Small intestine (tissue), 7 donors: ENCODE results near the gene VWA8. TPM values are rescaled to one million over a fixed set of nuclear protein-coding genes. Genes with fewer than 3 reads are reported as not detected.
"Not testable (repeated sequence)": the region's sequence is repeated elsewhere in the genome, so short reads cannot be mapped to it uniquely, and the experiment has no call there.

Experiments
- DNase-seq, 2 donors: peaks; one replicate each; pipeline versions ENCODE4 v3.0.0 to v3.0.0-alpha.2; 2013
- FAIRE-seq: peaks from 2 replicates; lab custom pipeline; 2012; peaks lifted over from hg19 to GRCh38; lab: Jason Lieb, UNC
- H3K27ac ChIP-seq, 3 donors: one replicate each; pipeline ENCODE4 v1.5.1; 2013; ENCODE audit warnings: low read length in 2 of 3, mild to moderate bottlenecking in 2 of 3, control low read depth in 1 of 3, inconsistent platforms in 1 of 3, low read depth in 1 of 3, moderate library complexity in 1 of 3
- H3K27me3 ChIP-seq, 3 donors: one replicate each; pipeline ENCODE4 v1.6.1; 2013; ENCODE audit warnings: low read length in 3 of 3, inconsistent platforms in 1 of 3; ENCODE audit not compliant: control insufficient read depth in 3 of 3, insufficient read depth in 3 of 3
- H3K36me3 ChIP-seq, 3 donors: one replicate each; pipeline ENCODE4 v1.6.1; 2013; ENCODE audit warnings: low read length in 3 of 3, inconsistent platforms in 1 of 3, low read depth in 1 of 3, mild to moderate bottlenecking in 1 of 3, moderate library complexity in 1 of 3; ENCODE audit not compliant: control insufficient read depth in 3 of 3, insufficient read depth in 2 of 3
- H3K4me1 ChIP-seq, 3 donors: one replicate each; pipeline ENCODE4 v1.6.1; 2013; ENCODE audit warnings: low read length in 2 of 3, inconsistent platforms in 1 of 3, low read depth in 1 of 3, mild to moderate bottlenecking in 1 of 3, moderate library complexity in 1 of 3; ENCODE audit not compliant: control insufficient read depth in 3 of 3, insufficient read depth in 2 of 3
- H3K4me3 ChIP-seq, 3 donors: one replicate each; pipeline ENCODE4 v1.5.1; 2013; ENCODE audit warnings: low read length in 3 of 3, control low read depth in 1 of 3, inconsistent platforms in 1 of 3, low read depth in 1 of 3, mild to moderate bottlenecking in 1 of 3, moderate library complexity in 1 of 3
- H3K9me3 ChIP-seq, 2 donors: one replicate each; pipeline ENCODE4 v1.6.1; 2013; ENCODE audit warnings: low read depth in 1 of 2, low read length in 1 of 2; ENCODE audit not compliant: control insufficient read depth in 2 of 2, insufficient read depth in 1 of 2
- WGBS, 3 donors: extraction: QIAGEN DNeasy Blood & Tissue Kit; methylation state at CpG; one replicate each; pipeline ENCODE4 v1.1.7; 2013; 5-methylcytosine and 5-hydroxymethylcytosine counted together
- polyA plus RNA-seq, 4 donors: library from polyadenylated mRNA; stranded (reverse) in 3 of 4; unstranded in 1 of 4; fragments of 200-250 nt in 3 of 4; fragments of 120-200 nt in 1 of 4; gene quantifications; one replicate each; pipeline versions ENCODE4 v1.2.1 to v1.2.3, GENCODE V29; 2013
- donor health status: healthy with polysubstance abuse.
- donor health status: control.
- donor health status: control.
- donor health status: Bipolar disorder and iron deficiency.
- donor health status: healthy.

Gene VWA8
- polyA plus RNA-seq, 4 donors: 3.8 to 11.5 (median 6.0) TPM

- Histone ChIP-seq H3K27ac (no peak overlapping the region), H3K9me3 (no peaks in the 10 kb centered on the region), H3K4me1 (peaks cover 0 to 2% (median 0%) of the 10 kb centered on the region in 3 donors), H3K4me3 (no peak overlapping the region), H3K36me3 (no peaks in the 10 kb centered on the region), H3K27me3 (no peaks in the 10 kb centered on the region)
- WGBS, 3 donors: 73 to 89% (median 85%) methylated on average over 1 of the region's 1 CpG
- DNase-seq: no peak
- no peak for FAIRE-seq
These were observed 43.3 kb downstream of the VWA8 start for GRCh38 chr13:41917641-41918040.

DNA sequence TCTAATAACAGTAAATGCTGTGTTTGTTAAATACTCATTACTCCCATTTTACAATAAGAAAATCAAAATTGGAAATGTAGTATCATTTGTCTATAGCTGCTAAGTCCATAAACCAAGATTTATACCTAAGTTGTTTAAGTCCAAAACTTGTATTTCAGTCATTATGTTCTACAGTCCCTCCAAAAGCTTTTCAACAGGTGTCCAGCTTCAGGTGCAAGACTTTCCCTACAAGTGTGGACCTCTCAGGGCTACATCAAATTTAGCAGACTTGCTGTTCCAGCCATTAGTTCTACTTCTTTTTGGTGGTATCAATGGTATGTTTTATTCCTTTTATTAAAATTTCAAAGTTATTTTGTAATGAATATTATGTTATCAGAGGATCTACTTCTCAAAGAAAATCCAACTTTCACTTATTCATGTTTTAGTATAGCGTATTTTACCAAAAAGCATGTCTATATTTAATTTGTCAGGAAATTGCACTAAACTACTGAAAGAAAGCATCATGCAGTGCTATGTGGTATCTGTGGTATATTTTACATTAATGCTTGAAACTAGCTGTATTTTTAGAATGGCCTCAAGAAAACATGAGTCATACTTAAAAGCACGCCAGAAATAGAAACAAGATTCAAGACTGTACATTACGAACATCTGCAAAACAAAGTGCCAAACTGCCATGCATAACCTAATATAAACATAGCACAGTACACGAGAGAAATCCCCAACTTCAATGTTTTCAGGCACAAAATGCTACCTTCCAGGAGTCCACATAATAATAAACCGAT lies 44.5 kb downstream of the VWA8 start:
- Histone ChIP-seq H3K4me1 (peaks cover 0 to 2% (median 0%) of the 10 kb centered on the region in 3 donors), H3K36me3 (no peaks in the 10 kb centered on the region), H3K4me3 (no peak overlapping the region), H3K27ac (no peak overlapping the region), H3K27me3 (no peaks in the 10 kb centered on the region), H3K9me3 (no peaks in the 10 kb centered on the region)
- 50 to 82% (median 63%) methylated on average over 5 of the region's 5 CpGs for WGBS, 3 donors
- FAIRE-seq (no peak), DNase-seq (peak in 1 of 2 donors; percentile 18)

GRCh38 chr13:41915081-41915480 lies 45.8 kb downstream of the VWA8 start:
- Histone ChIP-seq H3K4me3 (no peak overlapping the region), H3K36me3 (no peaks in the 10 kb centered on the region), H3K4me1 (peaks cover 0 to 2% (median 0%) of the 10 kb centered on the region in 3 donors), H3K27me3 (no peaks in the 10 kb centered on the region), H3K9me3 (no peaks in the 10 kb centered on the region), H3K27ac (no peak overlapping the region)
- DNase-seq (no peak), FAIRE-seq (no peak)

GRCh38 chr13:41914552-41914951 lies 46.4 kb downstream of the VWA8 start:
- DNase-seq (no peak), FAIRE-seq (no peak)
- no peaks in the 10 kb centered on the region for H3K9me3 ChIP-seq
- no peak overlapping the region for H3K27ac ChIP-seq
- no peak overlapping the region for H3K4me3 ChIP-seq
- H3K27me3 ChIP-seq: no peaks in the 10 kb centered on the region
- peaks cover 0 to 2% (median 0%) of the 10 kb centered on the region in 3 donors for H3K4me1 ChIP-seq
- no peaks in the 10 kb centered on the region for H3K36me3 ChIP-seq

DNA sequence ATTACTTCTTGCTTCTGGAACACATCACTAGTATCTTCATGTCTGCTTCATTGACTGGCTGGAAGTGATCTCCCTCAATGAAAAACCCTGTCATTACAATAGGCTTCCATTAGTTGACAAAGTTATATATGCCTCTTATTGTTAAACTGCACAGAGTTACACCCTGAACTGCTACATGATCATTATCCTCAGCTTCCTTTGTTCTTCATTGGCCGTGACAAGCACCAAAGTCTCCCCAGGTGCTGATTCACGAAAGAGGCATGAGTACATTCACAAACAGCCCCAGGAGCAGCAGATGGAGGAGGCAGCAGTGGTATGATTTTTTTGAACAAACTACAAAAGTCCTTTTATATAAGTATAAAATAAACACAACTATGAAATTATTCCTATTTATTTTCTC lies 51.4 kb downstream of the VWA8 start:
- 90 to 98% (median 95%) methylated on average over 2 of the region's 2 CpGs for WGBS, 3 donors
- H3K27ac ChIP-seq: no peak overlapping the region
- H3K4me1 ChIP-seq: no peaks in the 10 kb centered on the region
- H3K27me3 ChIP-seq: no peaks in the 10 kb centered on the region
- FAIRE-seq (no peak), DNase-seq (no peak)
- H3K9me3 ChIP-seq: no peaks in the 10 kb centered on the region
- peaks cover 2% of the 10 kb centered on the region in 3 donors for H3K36me3 ChIP-seq
- no peak overlapping the region for H3K4me3 ChIP-seq

DNA sequence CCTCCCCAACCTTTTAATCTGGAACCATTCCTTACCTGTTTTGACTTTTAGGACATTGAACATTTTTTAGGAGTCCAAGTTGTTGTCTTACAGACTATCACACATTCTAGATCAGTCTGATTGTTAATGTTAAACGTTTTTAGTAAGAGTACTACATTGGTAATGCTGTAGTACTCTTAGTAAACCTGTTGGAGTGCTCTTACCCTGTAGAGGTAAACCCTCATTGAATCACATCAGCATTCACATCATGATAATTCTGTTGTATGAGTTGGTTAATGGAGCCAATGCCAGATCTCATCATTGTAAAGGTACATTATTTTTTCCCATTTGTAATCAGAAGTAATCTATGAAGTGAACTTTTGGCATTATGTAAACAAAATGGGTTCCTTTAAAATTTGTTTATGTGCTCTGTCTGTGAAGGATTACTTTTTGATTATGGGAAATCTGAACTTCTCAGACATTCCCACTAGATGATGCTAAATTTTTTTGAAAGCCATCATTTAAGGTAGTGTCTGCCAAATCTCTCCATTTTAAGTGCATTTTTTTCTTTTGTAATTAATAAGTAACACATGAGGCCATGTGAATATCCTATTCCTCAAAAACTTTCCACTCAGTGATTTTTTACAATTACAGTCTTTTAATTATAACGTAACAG lies 55.2 kb downstream of the VWA8 start:
- H3K36me3 ChIP-seq: peaks cover 2% of the 10 kb centered on the region in 3 donors
- H3K27ac ChIP-seq: no peak overlapping the region
- WGBS, 3 donors: 50 to 53% (median 51%) methylated on average over 2 of the region's 2 CpGs
- DNase-seq: peak; percentile 21 to 49
- no peaks in the 10 kb centered on the region for H3K27me3 ChIP-seq
- no peak overlapping the region for H3K4me3 ChIP-seq
- no peaks in the 10 kb centered on the region for H3K4me1 ChIP-seq
- FAIRE-seq: peak; percentile 49
- no peaks in the 10 kb centered on the region for H3K9me3 ChIP-seq

DNA sequence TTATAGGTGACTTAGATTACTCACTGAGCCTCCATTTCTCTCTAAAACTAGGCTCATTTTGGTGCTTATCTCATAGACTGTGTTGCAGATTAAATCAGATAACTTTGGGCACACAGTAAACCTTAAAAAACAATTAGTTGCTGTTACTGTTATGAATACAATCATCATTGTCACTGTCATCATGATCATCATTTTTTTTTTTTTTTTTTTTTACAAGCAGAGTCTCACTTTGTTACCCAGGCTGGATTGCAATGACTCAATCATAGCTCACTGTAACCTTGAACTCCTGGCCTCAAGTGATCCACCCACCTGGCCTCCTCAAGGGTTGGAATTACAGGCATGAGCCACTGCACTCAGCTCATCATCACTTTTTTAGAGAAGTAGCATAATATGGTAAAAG lies 60.0 kb downstream of the VWA8 start:
- no peak overlapping the region for H3K27ac ChIP-seq
- no peaks in the 10 kb centered on the region for H3K9me3 ChIP-seq
- H3K4me3 ChIP-seq: no peak overlapping the region
- no peaks in the 10 kb centered on the region for H3K36me3 ChIP-seq
- FAIRE-seq: no peak
- peak in 1 of 2 donors; percentile 6 for DNase-seq
- H3K4me1 ChIP-seq: no peaks in the 10 kb centered on the region
- H3K27me3 ChIP-seq: no peaks in the 10 kb centered on the region

DNA sequence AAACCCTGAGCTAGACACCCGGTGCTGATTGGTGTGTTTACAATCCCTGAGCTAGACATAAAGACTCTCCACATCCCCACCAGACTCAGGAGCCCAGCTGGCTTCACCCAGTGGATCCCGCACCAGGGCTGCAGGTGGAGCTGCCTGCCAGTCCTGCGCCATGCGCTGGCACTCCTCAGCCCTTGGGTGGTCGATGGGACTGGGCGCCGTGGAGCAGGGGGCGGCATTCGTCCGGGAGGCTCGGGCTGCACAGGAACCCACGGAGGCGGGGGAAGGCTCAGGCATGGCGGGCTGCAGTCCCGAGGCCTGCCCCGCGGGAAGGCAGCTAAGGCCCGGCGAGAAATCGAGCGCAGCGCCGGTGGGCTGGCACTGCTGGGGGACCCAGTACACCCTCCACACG lies 62.5 kb downstream of the VWA8 start:
- FAIRE-seq, H3K4me1 ChIP-seq, H3K36me3 ChIP-seq, H3K9me3 ChIP-seq, DNase-seq, H3K27me3 ChIP-seq, H3K4me3 ChIP-seq, H3K27ac ChIP-seq: not testable (repeated sequence)
- WGBS, 3 donors: 95 to 100% (median 98%) methylated on average over 1 to 17 of the region's 24 CpGs
